Measurements from ENCODE around the gene HNRNPR. TPM values are rescaled to one million over a fixed set of nuclear protein-coding genes. Genes with fewer than 3 reads are reported as not detected.
A peak's percentile ranks its signal among the peaks of the same experiment; 100 is the strongest.
"Not testable (repeated sequence)": the region's sequence is repeated elsewhere in the genome, so short reads cannot be mapped to it uniquely, and the experiment has no call there.

HNRNPR gene
- total RNA-seq, 6 experiments from 2014 or later: 27.5 to 44.2 (median 32.0) TPM

DNA sequence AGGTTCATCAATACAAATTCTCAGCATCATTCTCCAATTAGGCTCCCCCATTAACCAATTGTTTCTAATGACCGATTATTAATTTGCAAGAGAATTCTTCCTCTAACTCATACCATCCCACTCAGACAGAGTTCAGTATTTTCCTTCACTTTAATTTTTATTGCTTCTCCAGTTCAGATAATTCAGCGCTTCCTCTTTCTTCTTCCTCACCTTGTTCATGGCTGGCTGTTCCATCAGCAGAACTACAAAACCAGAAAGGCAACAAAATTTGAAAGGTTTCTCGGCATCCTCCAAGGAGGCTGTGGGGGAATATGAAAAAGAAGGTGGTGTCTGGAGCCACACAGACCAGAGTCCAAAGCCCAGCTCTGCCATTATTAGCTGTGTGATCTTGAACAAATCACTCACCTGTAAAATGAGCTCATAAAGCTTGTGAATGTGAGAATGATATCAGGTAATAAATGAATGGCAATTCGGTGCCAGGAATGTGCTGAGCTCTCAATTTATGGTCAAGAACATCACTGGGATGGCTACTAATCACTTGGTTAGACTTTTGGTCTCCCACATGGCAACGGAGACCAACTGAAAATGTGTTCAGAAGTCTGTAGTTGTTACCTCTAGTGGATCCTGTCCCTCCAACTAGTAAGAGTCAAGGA is 37.3 kb upstream of the HNRNPR start:
- no peaks in the 10 kb centered on the region for H3K27me3 ChIP-seq

GRCh38 chr1:23380719-23381118 is 36.6 kb upstream of the HNRNPR start:
- DNase-seq (no peak), ATAC-seq (no peak)
- 56% methylated on average over 5 of the region's 5 CpGs for WGBS (ENCODE audit: insufficient coverage, low coverage, low lambda C conversion rate, missing lambda C conversion rate)
- no peaks in the 10 kb centered on the region for H3K27me3 ChIP-seq
- no peak overlapping the region for H3K27ac ChIP-seq
- no peaks in the 10 kb centered on the region for H3K4me1 ChIP-seq
- no peak overlapping the region for H3K4me3 ChIP-seq
- TF ChIP-seq CTCF (IDR thresholded peaks at IDR 0.05) (no peak), POLR2A (IDR thresholded peaks at IDR 0.05) (no peak)
- peaks cover 0 to 26% (median 6%) of the 10 kb centered on the region in 4 donors for H3K36me3 ChIP-seq
- intact Hi-C loops (cut with DNase I): no loop called here
- no peaks in the 10 kb centered on the region for H3K9me3 ChIP-seq

More for the DNA sequence above, 37.3 kb upstream of the HNRNPR start:
- DNase-seq (no peak), ATAC-seq (no peak)
- Histone ChIP-seq H3K9me3 (no peaks in the 10 kb centered on the region), H3K36me3 (peaks cover 0 to 27% (median 6%) of the 10 kb centered on the region in 4 donors), H3K27ac (no peak overlapping the region), H3K4me1 (no peaks in the 10 kb centered on the region), H3K4me3 (no peak overlapping the region)
- TF ChIP-seq POLR2A (IDR thresholded peaks at IDR 0.05) (no peak), CTCF (IDR thresholded peaks at IDR 0.05) (no peak)
- 80% methylated on average over 4 of the region's 5 CpGs for WGBS (ENCODE audit: insufficient coverage, low coverage, low lambda C conversion rate, missing lambda C conversion rate)
- intact Hi-C loops (cut with DNase I): no loop called here

- H3K9me3 ChIP-seq; H3K4me3 ChIP-seq; DNase-seq; H3K27me3 ChIP-seq; intact Hi-C loops (cut with DNase I); H3K27ac ChIP-seq; ATAC-seq; H3K4me1 ChIP-seq: not testable (repeated sequence)
- peaks cover 0 to 21% (median 6%) of the 10 kb centered on the region in 4 donors for H3K36me3 ChIP-seq
- WGBS (ENCODE audit: insufficient coverage, low coverage, low lambda C conversion rate, missing lambda C conversion rate): 57% methylated on average over 4 of the region's 4 CpGs
These were observed 36.2 kb upstream of the HNRNPR start for GRCh38 chr1:23380236-23380635.

GRCh38 chr1:23376890-23377811 is 33.1 kb upstream of the HNRNPR start:
- ATAC-seq (peak in 3 of 4 donors; percentile 33 to 44 (median 39)), DNase-seq (no peak)
- peaks cover 0 to 6% (median 2%) of the 10 kb centered on the region in 4 donors for H3K36me3 ChIP-seq
- no peaks in the 10 kb centered on the region for H3K27me3 ChIP-seq
- H3K9me3 ChIP-seq: no peaks in the 10 kb centered on the region
- H3K4me3 ChIP-seq: no peak overlapping the region
- intact Hi-C loops (cut with DNase I): no loop called here
- TF ChIP-seq CTCF (IDR thresholded peaks at IDR 0.05): no peak
- no peak for TF ChIP-seq POLR2A (IDR thresholded peaks at IDR 0.05)
- 69% methylated on average over 18 of the region's 19 CpGs for WGBS (ENCODE audit: insufficient coverage, low coverage, low lambda C conversion rate, missing lambda C conversion rate)
- H3K4me1 ChIP-seq: no peaks in the 10 kb centered on the region
- no peak overlapping the region for H3K27ac ChIP-seq

DNA sequence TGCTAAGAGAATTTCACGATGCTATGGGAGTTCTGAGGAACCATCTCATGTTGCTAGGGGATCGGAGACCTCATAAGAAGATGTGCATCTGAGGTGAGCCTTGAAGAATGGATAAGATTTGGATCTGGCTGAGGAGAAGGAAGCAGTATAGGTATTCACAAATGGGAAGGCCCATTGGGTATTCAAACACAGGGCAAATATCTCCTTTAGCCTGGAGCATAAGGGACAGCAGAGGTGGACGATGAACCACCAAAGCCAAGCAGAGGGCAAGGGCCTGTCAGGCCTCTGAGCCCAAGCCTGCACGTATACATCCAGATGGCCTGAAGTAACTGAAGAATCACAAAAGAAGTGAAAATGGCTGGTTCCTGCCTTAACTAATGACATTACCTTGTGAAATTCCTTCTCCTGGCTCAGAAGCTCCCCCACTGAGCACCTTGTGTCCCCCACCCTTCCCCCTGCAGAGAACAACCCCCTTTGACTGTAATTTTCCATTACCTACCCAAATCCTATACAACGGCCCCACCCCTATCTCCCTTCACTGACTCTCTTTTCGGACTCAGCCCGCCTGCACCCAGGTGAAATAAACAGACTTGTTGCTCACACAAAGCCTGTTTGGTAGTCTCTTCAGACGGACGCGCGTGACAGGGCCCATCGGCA is 30.1 kb upstream of the HNRNPR start:
- H3K9me3 ChIP-seq: not testable (repeated sequence)
- WGBS (ENCODE audit: insufficient coverage, low coverage, low lambda C conversion rate, missing lambda C conversion rate): 85% methylated on average over 10 of the region's 12 CpGs

More for the DNA sequence above, 30.1 kb upstream of the HNRNPR start:
- H3K36me3 ChIP-seq; intact Hi-C loops (cut with DNase I); H3K27ac ChIP-seq; ATAC-seq; H3K27me3 ChIP-seq; DNase-seq; H3K4me3 ChIP-seq: not testable (repeated sequence)
- peaks cover 0 to 20% (median 7%) of the 10 kb centered on the region in 4 donors for H3K4me1 ChIP-seq
